ENCODE results near the gene FGF14. TPM values are rescaled to one million over a fixed set of nuclear protein-coding genes. Genes with fewer than 3 reads are reported as not detected.

The FGF14 gene
- total and polyA plus RNA-seq, 2 experiments from 2014 or later = 0.03 TPM; not detected in 1

DNA sequence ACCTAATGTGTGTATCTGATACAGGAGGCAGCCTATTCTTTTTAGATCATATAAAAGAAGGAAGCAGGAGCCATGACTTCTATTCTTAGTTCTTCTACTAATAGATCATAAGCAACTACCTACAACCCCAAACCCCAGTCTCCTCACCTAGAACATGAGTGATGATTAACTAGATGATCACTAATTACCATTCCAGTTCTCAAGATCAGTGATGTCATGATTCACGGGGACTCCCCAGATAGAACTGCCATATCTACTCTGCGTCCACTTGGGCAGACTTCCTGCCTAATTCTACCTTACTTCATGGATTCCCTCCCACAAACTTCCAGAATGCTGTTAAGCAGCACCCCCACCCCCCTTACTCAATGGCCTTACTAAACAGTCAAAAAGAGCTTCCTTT lies 380.1 kb downstream of the FGF14 start (continued):
- no peak for TF ChIP-seq JUNB (IDR thresholded peaks at IDR 0.05; ENCODE audit: unreplicated experiment)
- TF ChIP-seq, protein P1, sequence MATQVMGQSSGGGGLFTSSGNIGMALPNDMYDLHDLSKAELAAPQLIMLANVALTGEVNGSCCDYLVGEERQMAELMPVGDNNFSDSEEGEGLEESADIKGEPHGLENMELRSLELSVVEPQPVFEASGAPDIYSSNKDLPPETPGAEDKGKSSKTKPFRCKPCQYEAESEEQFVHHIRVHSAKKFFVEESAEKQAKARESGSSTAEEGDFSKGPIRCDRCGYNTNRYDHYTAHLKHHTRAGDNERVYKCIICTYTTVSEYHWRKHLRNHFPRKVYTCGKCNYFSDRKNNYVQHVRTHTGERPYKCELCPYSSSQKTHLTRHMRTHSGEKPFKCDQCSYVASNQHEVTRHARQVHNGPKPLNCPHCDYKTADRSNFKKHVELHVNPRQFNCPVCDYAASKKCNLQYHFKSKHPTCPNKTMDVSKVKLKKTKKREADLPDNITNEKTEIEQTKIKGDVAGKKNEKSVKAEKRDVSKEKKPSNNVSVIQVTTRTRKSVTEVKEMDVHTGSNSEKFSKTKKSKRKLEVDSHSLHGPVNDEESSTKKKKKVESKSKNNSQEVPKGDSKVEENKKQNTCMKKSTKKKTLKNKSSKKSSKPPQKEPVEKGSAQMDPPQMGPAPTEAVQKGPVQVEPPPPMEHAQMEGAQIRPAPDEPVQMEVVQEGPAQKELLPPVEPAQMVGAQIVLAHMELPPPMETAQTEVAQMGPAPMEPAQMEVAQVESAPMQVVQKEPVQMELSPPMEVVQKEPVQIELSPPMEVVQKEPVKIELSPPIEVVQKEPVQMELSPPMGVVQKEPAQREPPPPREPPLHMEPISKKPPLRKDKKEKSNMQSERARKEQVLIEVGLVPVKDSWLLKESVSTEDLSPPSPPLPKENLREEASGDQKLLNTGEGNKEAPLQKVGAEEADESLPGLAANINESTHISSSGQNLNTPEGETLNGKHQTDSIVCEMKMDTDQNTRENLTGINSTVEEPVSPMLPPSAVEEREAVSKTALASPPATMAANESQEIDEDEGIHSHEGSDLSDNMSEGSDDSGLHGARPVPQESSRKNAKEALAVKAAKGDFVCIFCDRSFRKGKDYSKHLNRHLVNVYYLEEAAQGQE (IDR thresholded peaks at IDR 0.05; ENCODE audit: unreplicated experiment) = no peak
- no peak for TF ChIP-seq EZH2phosphoT487 (IDR thresholded peaks at IDR 0.05; ENCODE audit: unreplicated experiment)
- TF ChIP-seq ZNF114 (CRISPR knock-in tag; IDR thresholded peaks at IDR 0.05) = no peak
- TF ChIP-seq ZNF331 (CRISPR knock-in tag; IDR thresholded peaks at IDR 0.05; ENCODE audit: low read depth) = no peak

DNA sequence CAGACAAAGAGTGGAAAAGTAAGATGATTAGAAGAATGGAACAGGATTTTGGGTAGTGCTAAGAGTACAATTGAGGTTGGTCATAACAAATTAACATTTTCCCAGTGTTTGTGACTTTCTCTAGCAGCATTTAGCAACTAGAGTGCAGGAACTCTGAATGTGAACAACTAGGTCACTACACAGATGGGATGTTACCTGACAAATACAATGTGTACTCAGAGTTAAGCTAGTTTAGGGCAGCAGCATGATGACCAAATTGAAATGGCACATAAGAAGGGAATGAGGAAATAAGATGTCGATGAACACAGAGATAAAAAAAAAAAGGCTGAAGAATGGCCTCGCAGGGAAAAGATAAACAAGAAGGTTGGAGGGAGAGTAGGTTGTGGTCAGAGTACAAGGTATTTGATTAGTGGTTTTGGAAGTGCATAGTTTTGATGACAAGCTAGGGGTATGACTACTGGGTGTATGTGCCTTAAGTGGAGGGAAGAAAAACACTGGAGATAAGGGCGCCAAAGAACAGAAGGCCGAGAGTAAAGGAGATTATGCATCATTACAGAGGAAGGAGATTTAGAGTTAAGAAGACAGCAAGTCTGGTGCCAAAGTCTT lies 381.1 kb downstream of the FGF14 start:
- H3K36me3 ChIP-seq (ENCODE audit: insufficient read depth) = no peaks in the 10 kb centered on the region
- H3K4me3 ChIP-seq = no peak overlapping the region
- Mint-ChIP-seq H3K4me3 (no peak overlapping the region), H3K4me1 (no peaks in the 10 kb centered on the region), H3K27me3 (ENCODE audit: insufficient read depth, low read depth, poor library complexity) (no peaks in the 10 kb centered on the region), H3K36me3 (ENCODE audit: low read depth) (peaks cover 12% of the 10 kb centered on the region; the same call in 2 of the 3 replicates), H3K9me3 (peaks cover 22% of the 10 kb centered on the region), H3K27ac (no peak overlapping the region)
- TF ChIP-seq ZNF114 (CRISPR knock-in tag; IDR thresholded peaks at IDR 0.05) = no peak
- TF ChIP-seq, protein P2, sequence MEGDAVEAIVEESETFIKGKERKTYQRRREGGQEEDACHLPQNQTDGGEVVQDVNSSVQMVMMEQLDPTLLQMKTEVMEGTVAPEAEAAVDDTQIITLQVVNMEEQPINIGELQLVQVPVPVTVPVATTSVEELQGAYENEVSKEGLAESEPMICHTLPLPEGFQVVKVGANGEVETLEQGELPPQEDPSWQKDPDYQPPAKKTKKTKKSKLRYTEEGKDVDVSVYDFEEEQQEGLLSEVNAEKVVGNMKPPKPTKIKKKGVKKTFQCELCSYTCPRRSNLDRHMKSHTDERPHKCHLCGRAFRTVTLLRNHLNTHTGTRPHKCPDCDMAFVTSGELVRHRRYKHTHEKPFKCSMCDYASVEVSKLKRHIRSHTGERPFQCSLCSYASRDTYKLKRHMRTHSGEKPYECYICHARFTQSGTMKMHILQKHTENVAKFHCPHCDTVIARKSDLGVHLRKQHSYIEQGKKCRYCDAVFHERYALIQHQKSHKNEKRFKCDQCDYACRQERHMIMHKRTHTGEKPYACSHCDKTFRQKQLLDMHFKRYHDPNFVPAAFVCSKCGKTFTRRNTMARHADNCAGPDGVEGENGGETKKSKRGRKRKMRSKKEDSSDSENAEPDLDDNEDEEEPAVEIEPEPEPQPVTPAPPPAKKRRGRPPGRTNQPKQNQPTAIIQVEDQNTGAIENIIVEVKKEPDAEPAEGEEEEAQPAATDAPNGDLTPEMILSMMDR (conservative IDR thresholded peaks at IDR 0.05; ENCODE audit: low read depth in 2 of 2) = no peak
- TF ChIP-seq EZH2 (IDR thresholded peaks at IDR 0.05; ENCODE audit: low read depth, unreplicated experiment) = no peak
- TF ChIP-seq STAT1 (IDR thresholded peaks at IDR 0.05; ENCODE audit: unreplicated experiment) = no peak
- no peak for TF ChIP-seq JUNB (IDR thresholded peaks at IDR 0.05; ENCODE audit: unreplicated experiment)
- no peak for TF ChIP-seq CREB1 (CRISPR knock-in tag; IDR thresholded peaks at IDR 0.05; ENCODE audit: low read depth)
- no peak for TF ChIP-seq ZNF331 (CRISPR knock-in tag; IDR thresholded peaks at IDR 0.05; ENCODE audit: low read depth)
- TF ChIP-seq NANOG (IDR thresholded peaks at IDR 0.05; ENCODE audit: borderline replicate concordance) = no peak
- TF ChIP-seq, protein P1 (IDR thresholded peaks at IDR 0.05; ENCODE audit: unreplicated experiment) = no peak
- no peaks in the 10 kb centered on the region for H3K4me1 ChIP-seq (ENCODE audit: insufficient read depth)
- H3K79me2 ChIP-seq (replicated peaks; ENCODE audit: insufficient read depth) = no peaks in the 10 kb centered on the region
- H3K4me2 ChIP-seq = no peak overlapping the region
- no peak overlapping the region for H3K27ac ChIP-seq (ENCODE audit: low read depth)
- no peak overlapping the region for H2AFZ ChIP-seq
- no peaks in the 10 kb centered on the region for H3K27me3 ChIP-seq (ENCODE audit: insufficient read depth)
- no peaks in the 10 kb centered on the region for H4K20me1 ChIP-seq (replicated peaks; ENCODE audit: insufficient read depth)
- no peak for DNase-seq (ENCODE audit: low spot score)
- 0 out of 2 replicates have a peak, but pooled peaks cover 11% of the 10 kb centered on the region for H3K9me2 ChIP-seq (ENCODE audit: insufficient read depth)
- no peaks in the 10 kb centered on the region for H3F3A ChIP-seq (replicated peaks; ENCODE audit: low read depth)
- ATAC-seq = no peak

Data from GM23338 (cell line).